Stimulated activated CD4-positive, alpha-beta T cell treated with anti-CD3 and anti-CD28 coated beads, TNF-alpha, amount 100 ng/mL, for 4 hours (primary cell): ENCODE results near the gene DSCAML1.

ENCODE experiments used
- DNase-seq, 3 experiments: peaks; one replicate each; pipeline ENCODE4 v3.0.0-alpha.2; 2020; ENCODE audit warnings: low read depth in 3 of 3

Gene DSCAML1

GRCh38 chr11:117444711-117445658 is 352.0 kb downstream of the DSCAML1 start:
- no peak for DNase-seq

- no peak for DNase-seq
These were observed 352.8 kb downstream of the DSCAML1 start for GRCh38 chr11:117444256-117444655.

- DNase-seq: no peak
These were observed 353.5 kb downstream of the DSCAML1 start for GRCh38 chr11:117443266-117444186.

GRCh38 chr11:117442869-117443239 is 354.2 kb downstream of the DSCAML1 start:
- DNase-seq: no peak

- DNase-seq: no peak
These were observed 354.8 kb downstream of the DSCAML1 start for GRCh38 chr11:117442049-117442868.

- no peak for DNase-seq
These were observed 355.7 kb downstream of the DSCAML1 start for GRCh38 chr11:117441146-117441975.

- no peak for DNase-seq
These were observed 356.8 kb downstream of the DSCAML1 start for GRCh38 chr11:117440258-117440657.

- no peak for DNase-seq
These were observed 357.8 kb downstream of the DSCAML1 start for GRCh38 chr11:117439256-117439655.

- DNase-seq: no peak
These were observed 358.5 kb downstream of the DSCAML1 start for GRCh38 chr11:117438371-117439000.

- no peak for DNase-seq
These were observed 359.3 kb downstream of the DSCAML1 start for GRCh38 chr11:117437791-117438130.

GRCh38 chr11:117437041-117437790 is 359.8 kb downstream of the DSCAML1 start:
- no peak for DNase-seq

- DNase-seq: no peak
These were observed 361.7 kb downstream of the DSCAML1 start for GRCh38 chr11:117435326-117435725.

GRCh38 chr11:117434481-117434880 is 362.5 kb downstream of the DSCAML1 start:
- DNase-seq: no peak

GRCh38 chr11:117433717-117434116 is 363.3 kb downstream of the DSCAML1 start:
- no peak for DNase-seq

GRCh38 chr11:117431436-117431835 is 365.6 kb downstream of the DSCAML1 start:
- DNase-seq: no peak

- no peak for DNase-seq
These were observed 366.6 kb downstream of the DSCAML1 start for GRCh38 chr11:117430293-117430955.

GRCh38 chr11:117428856-117429229 is 368.2 kb downstream of the DSCAML1 start:
- no peak for DNase-seq

GRCh38 chr11:117428186-117428855 is 368.7 kb downstream of the DSCAML1 start:
- DNase-seq: no peak
